ENCODE data around the gene LMO7.

GRCh38 chr13:75717525-75717924 is 81.4 kb downstream of the LMO7 start:
- TF ChIP-seq CTCF (IDR thresholded peaks at IDR 0.05; ENCODE audit: poor library complexity) (no peak), EZH2 (IDR thresholded peaks at IDR 0.05; ENCODE audit: borderline replicate concordance) (no peak)
